OCI-LY3 (cell line): ENCODE results near the gene TYW1B.
"Not testable (repeated sequence)": the region's sequence is repeated elsewhere in the genome, so short reads cannot be mapped to it uniquely, and the experiment has no call there.

Experiments
- EZH2phosphoT487 ChIP-seq: fragments of 200-600 bp; shearing (Covaris generic); IDR thresholded peaks from 2 replicates; pipeline ENCODE4 v1.6.1; 2018; ENCODE audit warnings: antibody characterized with exemption, mixed run types, low read depth
- TF ChIP-seq, protein P1 (sequence below): fragments of 200-600, 300-600 bp; sonication (generic); IDR thresholded peaks from 2 replicates; pipeline ENCODE4 v1.5.1; 2014; ENCODE audit warnings: antibody characterized with exemption, low read length, low read depth

DNA sequence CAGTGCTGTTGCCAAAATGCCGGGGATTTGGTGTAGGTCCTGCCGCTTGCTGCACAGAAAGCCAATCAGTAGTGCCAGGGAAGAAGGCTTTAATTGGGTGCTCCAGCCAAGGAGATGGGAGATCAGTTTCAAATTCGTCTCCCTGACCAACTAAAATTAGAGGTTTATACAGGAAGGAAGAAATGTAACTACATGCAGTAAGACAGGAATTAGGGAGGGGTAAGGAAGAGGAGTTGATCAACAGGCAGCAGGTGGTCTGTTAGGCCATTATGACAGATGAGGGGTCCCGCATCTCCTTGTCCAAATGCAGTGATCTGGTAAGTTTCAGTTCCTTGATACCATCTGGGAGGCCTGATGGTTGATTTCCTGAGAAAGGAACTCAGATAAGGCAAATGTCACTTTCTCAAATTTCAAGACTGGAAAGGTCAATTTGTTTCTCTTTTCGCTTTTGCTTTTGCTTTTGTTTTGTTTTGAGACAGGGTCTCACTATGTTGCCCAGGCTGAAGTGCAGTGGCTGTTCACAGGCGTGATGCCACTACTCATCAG lies 13.0 kb upstream of the TYW1B start:
- TF ChIP-seq, protein P1, sequence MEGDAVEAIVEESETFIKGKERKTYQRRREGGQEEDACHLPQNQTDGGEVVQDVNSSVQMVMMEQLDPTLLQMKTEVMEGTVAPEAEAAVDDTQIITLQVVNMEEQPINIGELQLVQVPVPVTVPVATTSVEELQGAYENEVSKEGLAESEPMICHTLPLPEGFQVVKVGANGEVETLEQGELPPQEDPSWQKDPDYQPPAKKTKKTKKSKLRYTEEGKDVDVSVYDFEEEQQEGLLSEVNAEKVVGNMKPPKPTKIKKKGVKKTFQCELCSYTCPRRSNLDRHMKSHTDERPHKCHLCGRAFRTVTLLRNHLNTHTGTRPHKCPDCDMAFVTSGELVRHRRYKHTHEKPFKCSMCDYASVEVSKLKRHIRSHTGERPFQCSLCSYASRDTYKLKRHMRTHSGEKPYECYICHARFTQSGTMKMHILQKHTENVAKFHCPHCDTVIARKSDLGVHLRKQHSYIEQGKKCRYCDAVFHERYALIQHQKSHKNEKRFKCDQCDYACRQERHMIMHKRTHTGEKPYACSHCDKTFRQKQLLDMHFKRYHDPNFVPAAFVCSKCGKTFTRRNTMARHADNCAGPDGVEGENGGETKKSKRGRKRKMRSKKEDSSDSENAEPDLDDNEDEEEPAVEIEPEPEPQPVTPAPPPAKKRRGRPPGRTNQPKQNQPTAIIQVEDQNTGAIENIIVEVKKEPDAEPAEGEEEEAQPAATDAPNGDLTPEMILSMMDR: not testable (repeated sequence)
- TF ChIP-seq EZH2phosphoT487: not testable (repeated sequence)
